H1 (cell line): ENCODE results near the gene CHD2. TPM values are rescaled to one million over a fixed set of nuclear protein-coding genes. Genes with fewer than 3 reads are reported as not detected.

Experiments
- GABPA ChIP-seq: IDR thresholded peaks from 2 replicates; pipeline ENCODE4 v1.6.1; 2011; ENCODE audit warnings: mild to moderate bottlenecking, low read length, moderate library complexity, borderline replicate concordance; ENCODE audit not compliant: insufficient read depth
- PHF8 ChIP-seq: fragments of 200-600 bp; sonication (generic); conservative IDR thresholded peaks from 2 replicates; pipeline ENCODE4 v1.7.1; 2012; ENCODE audit warnings: low read depth, mild to moderate bottlenecking, inconsistent platforms, low read length, moderate library complexity
- RFX5 ChIP-seq: IDR thresholded peaks from 2 replicates; pipeline ENCODE4 v1.6.1; 2011; ENCODE audit warnings: low read depth, low read length, improper control_type of control experiment, borderline replicate concordance
- SP2 ChIP-seq: IDR thresholded peaks from 2 replicates; pipeline ENCODE4 v1.6.1; 2012; ENCODE audit warnings: mild to moderate bottlenecking, low read length, inconsistent platforms
- TAF1 ChIP-seq: IDR thresholded peaks from 2 replicates; pipeline ENCODE4 v1.6.1; 2011; ENCODE audit warnings: mild to moderate bottlenecking, low read depth, low read length
- TCF12 ChIP-seq: IDR thresholded peaks from 2 replicates; pipeline ENCODE4 v1.6.1; 2011; ENCODE audit warnings: low read depth, mild to moderate bottlenecking, low read length
- ZNF274 ChIP-seq: IDR thresholded peaks from 2 replicates; pipeline ENCODE4 v1.7.0; 2012; ENCODE audit warnings: low read length, borderline replicate concordance; ENCODE audit errors: extremely low read depth
- polyA plus RNA-seq, 7 experiments: library from polyadenylated mRNA; depleted of rRNA in 3 of 7; stranded (reverse) in 5 of 7; unstranded in 2 of 7; fragments of >200 nt in 5 of 7; fragments of 200-250 nt in 2 of 7; gene quantifications; 1 replicate in 5 of 7; 2 replicates in 1 of 7; 4 replicates in 1 of 7; pipeline versions ENCODE4 v1.2.1 to v1.2.3, GENCODE V29; 2011 to 2013; ENCODE audit warnings: missing spikeins in 2 of 7, mixed read lengths in 2 of 7
- total RNA-seq: library from RNA; stranded (reverse); fragmentation: NEBNext Ultra II Directional; extraction: Animal tissue kit (Norgen Biotek cat#: 25700); gene quantifications from 2 replicates; pipeline ENCODE4 v1.2.1, GENCODE V29; 2021

Gene CHD2
- total and polyA plus RNA-seq, 2 of the 8 experiments (the other 6 are each of a cell fraction or from before 2014, with no cell fraction given) = 28.8 to 70.0 TPM

DNA sequence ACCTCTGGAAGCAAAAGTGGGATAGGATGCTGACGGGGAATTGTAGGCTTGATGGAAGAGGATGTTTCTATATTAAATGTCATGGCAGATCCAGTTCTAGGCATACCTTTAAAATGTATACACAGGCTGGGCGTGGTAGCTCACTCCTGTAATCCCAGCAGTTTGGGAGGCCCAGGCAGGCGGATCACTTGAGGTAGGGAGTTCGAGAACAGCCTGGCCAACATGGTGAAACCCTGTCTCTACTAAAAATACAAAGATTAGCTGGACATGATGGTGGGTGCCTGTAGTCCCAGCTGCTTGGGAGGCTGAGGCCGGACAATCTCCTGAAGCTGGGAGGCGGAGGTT, 8.6 kb downstream of the CHD2 start (continued):
- TF ChIP-seq TAF1 (no peak), PHF8 (no peak), RFX5 (no peak), TCF12 (no peak), SP2 (no peak), GABPA (no peak), ZNF274 (no peak)
